BE2C (cell line): ENCODE data around the gene STX18.

Source experiments
- DNase-seq: peaks from one replicate; pipeline ENCODE4 v3.0.0-alpha.2; 2020
- H3K27me3 ChIP-seq: fragments of 250-450 bp; sonication (Bioruptor Pico); 2 replicates; pipeline ENCODE4 v1.5.1; 2020; ENCODE audit warnings: mild to moderate bottlenecking
- H3K36me3 ChIP-seq: fragments of 250-450 bp; sonication (Bioruptor Pico); 2 replicates; pipeline ENCODE4 v1.5.1; 2020; ENCODE audit warnings: mild to moderate bottlenecking
- H3K4me1 ChIP-seq: fragments of 250-450 bp; sonication (Bioruptor Pico); 2 replicates; pipeline ENCODE4 v1.5.1; 2020
- H3K4me3 ChIP-seq: 2 replicates; pipeline ENCODE4 v1.5.1; 2011; ENCODE audit warnings: low read depth, low read length
- H3K9me3 ChIP-seq: fragments of 250-450 bp; sonication (Bioruptor Pico); 2 replicates; pipeline ENCODE4 v1.5.1; 2020
- CTCF ChIP-seq: IDR thresholded peaks from 2 replicates; pipeline ENCODE4 v1.5.1; 2012; ENCODE audit warnings: mild to moderate bottlenecking, low read depth, low read length

Gene STX18

GRCh38 chr4:4426511-4427120 lies 115.2 kb downstream of the STX18 start:
- H3K4me3 ChIP-seq: no peak overlapping the region

DNA sequence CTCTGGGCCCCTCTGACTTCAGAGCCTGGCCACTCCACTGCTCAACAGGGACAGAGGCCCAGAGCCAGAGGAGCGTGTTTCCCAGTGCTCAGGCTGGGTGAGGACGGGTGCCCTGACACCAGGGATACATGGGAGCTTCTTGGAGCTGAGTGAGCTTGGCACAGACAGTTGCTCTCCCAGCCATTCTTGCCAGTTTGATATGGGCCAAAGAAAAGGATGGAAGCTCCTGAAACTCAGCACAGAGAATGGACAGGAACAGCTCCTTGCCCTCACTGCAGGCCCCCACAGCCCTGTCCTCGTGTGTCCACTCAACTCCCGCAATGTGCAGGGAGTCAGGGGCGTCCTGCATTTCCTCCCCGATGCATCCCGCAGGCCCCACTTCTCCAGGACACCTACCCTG lies 116.2 kb downstream of the STX18 start:
- no peak for DNase-seq
- no peak overlapping the region for H3K4me3 ChIP-seq
- H3K4me1 ChIP-seq: peaks cover 17% of the 10 kb centered on the region
- no peaks in the 10 kb centered on the region for H3K9me3 ChIP-seq
- H3K27me3 ChIP-seq: no peaks in the 10 kb centered on the region
- peaks cover 22% of the 10 kb centered on the region for H3K36me3 ChIP-seq
- no peak for TF ChIP-seq CTCF

More at GRCh38 chr4:4426511-4427120, 115.2 kb downstream of the STX18 start:
- no peak for TF ChIP-seq CTCF
- Histone ChIP-seq H3K4me1 (peaks cover 17% of the 10 kb centered on the region), H3K36me3 (peaks cover 13% of the 10 kb centered on the region), H3K9me3 (no peaks in the 10 kb centered on the region), H3K27me3 (no peaks in the 10 kb centered on the region)
- DNase-seq: no peak

DNA sequence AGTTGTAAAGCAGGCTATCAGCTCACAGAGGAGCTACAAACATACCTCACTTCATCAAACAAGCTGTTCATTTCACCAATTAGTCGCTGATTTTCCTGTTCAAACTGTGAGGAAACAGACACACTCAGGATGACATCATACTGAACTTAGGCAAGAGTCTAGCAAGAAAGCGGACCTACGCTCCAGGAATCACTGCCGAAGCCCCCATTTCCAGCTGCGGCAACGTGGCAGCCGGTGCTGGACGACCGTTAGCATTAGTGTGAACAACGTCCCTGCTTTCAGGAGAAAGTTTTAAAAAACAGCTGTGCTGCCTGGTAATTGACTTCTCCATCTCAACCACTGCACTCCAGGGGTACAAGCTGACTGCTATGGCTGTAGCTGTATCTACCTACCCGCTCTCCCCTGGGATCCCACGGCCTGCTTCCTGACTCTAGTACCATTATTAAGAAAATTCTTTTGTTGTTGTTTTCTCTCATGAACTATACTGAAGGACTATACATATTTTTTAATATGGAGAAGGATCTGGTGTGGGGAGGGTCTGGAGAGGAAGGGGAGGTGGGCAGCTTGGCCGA lies 116.6 kb downstream of the STX18 start:
- H3K27me3 ChIP-seq: no peaks in the 10 kb centered on the region
- TF ChIP-seq CTCF: no peak
- DNase-seq: no peak
- peaks cover 27% of the 10 kb centered on the region for H3K36me3 ChIP-seq
- no peak overlapping the region for H3K4me3 ChIP-seq
- peaks cover 14% of the 10 kb centered on the region for H3K4me1 ChIP-seq
- H3K9me3 ChIP-seq: no peaks in the 10 kb centered on the region

GRCh38 chr4:4424499-4425115 lies 117.2 kb downstream of the STX18 start:
- no peak for TF ChIP-seq CTCF
- peaks cover 33% of the 10 kb centered on the region for H3K36me3 ChIP-seq

DNA sequence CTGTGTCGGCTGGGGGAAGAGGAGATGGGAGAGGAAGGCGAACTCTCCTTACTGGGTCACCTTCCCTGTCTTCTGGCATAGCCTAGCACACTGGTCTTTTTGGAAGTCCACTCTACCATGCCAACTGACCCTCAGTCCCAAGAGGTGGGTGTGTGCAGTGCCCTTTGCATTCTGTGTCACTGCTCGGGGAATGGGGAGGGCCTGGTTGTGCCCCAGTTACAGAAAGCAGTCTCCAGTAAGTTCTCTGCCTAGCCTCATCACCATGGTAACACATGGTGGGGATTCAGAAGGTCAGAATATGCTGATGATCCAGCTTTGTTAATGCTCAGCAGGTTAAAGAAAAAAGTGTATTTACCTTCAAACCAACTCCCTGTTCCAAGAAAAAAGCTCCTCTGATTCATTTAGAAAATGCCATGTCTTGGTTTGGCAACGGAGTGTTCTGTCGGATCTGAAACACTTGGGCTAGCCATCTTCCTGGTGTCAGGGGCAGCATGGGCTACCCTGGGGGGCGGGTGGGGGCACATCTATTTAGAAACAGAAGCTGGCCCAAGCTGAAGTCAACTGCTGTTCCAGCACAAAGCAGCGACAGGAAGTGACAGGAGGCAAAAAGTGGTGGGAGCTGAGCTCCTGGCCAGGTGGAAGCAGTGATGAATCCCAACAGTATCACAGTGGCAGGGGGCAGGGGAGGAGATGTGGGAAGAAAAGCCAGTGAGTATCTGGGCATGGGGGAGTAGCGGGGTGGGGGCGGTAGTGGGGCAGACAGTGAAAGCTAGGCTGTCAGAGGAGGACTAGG lies 117.9 kb downstream of the STX18 start:
- no peaks in the 10 kb centered on the region for H3K27me3 ChIP-seq
- no peak for DNase-seq
- no peak for TF ChIP-seq CTCF
- no peaks in the 10 kb centered on the region for H3K9me3 ChIP-seq
- H3K4me1 ChIP-seq: peaks cover 14% of the 10 kb centered on the region
- no peak overlapping the region for H3K4me3 ChIP-seq
- H3K36me3 ChIP-seq: peaks cover 40% of the 10 kb centered on the region

More at GRCh38 chr4:4424499-4425115, 117.2 kb downstream of the STX18 start:
- Histone ChIP-seq H3K9me3 (no peaks in the 10 kb centered on the region), H3K4me1 (peaks cover 14% of the 10 kb centered on the region), H3K27me3 (no peaks in the 10 kb centered on the region), H3K4me3 (no peak overlapping the region)
- no peak for DNase-seq
